Kidney (tissue), 14 donors: ENCODE results near the gene AASDH. TPM values are rescaled to one million over a fixed set of nuclear protein-coding genes. Genes with fewer than 3 reads are reported as not detected.

Experiments used
- DNase-seq, 5 donors: peaks; one replicate each; pipeline ENCODE4 v3.0.0-alpha.2; 2013 to 2020
- FAIRE-seq: peaks from 2 replicates; lab custom pipeline; 2012; peaks lifted over from hg19 to GRCh38; lab: Jason Lieb, UNC
- H3K27ac ChIP-seq, 2 donors: one replicate each; pipeline ENCODE4 v1.7.0; 2013; ENCODE audit warnings: low read depth in 2 of 2, low read length in 2 of 2, inconsistent platforms in 1 of 2
- H3K27me3 ChIP-seq: one replicate; pipeline ENCODE4 v1.7.1; 2013; ENCODE audit warnings: low read length, inconsistent platforms; ENCODE audit not compliant: control insufficient read depth, insufficient read depth
- H3K36me3 ChIP-seq, 3 donors: one replicate each; pipeline versions ENCODE4 v1.7.0 to v1.7.1; 2013; ENCODE audit warnings: low read length in 3 of 3, control low read depth in 1 of 3, inconsistent platforms in 1 of 3; ENCODE audit not compliant: insufficient read depth in 3 of 3, control insufficient read depth in 2 of 3
- H3K4me1 ChIP-seq, 3 donors: one replicate each; pipeline versions ENCODE4 v1.7.0 to v1.7.1; 2013; ENCODE audit warnings: low read length in 3 of 3, inconsistent platforms in 1 of 3, low read depth in 1 of 3; ENCODE audit not compliant: control insufficient read depth in 2 of 3, insufficient read depth in 2 of 3
- H3K4me3 ChIP-seq, 3 donors: one replicate each; pipeline versions ENCODE4 v1.7.0 to v1.8.1; 2013; ENCODE audit warnings: low read length in 3 of 3, control low read depth in 1 of 3, inconsistent platforms in 1 of 3
- H3K9ac ChIP-seq, 3 donors: one replicate each; pipeline versions ENCODE4 v1.7.0 to v1.7.1; 2013; ENCODE audit warnings: low read length in 3 of 3, control low read depth in 1 of 3, inconsistent platforms in 1 of 3
- H3K9me3 ChIP-seq, 3 donors: one replicate each; pipeline versions ENCODE4 v1.7.0 to v1.7.1; 2013; ENCODE audit warnings: low read length in 3 of 3, control low read depth in 1 of 3, inconsistent platforms in 1 of 3; ENCODE audit not compliant: control insufficient read depth in 2 of 3, insufficient read depth in 1 of 3
- CTCF ChIP-seq: IDR thresholded peaks from 3 replicates; pipeline ENCODE4 v1.5.1; 2012; ENCODE audit warnings: mild to moderate bottlenecking, moderate library complexity, borderline replicate concordance; ENCODE audit not compliant: insufficient read depth; ENCODE audit errors: extremely low read depth
- intact Hi-C: fragments of 100-400 bp; cut with DNase I; formaldehyde crosslinking; loops from one replicate; pipeline ENCODE4 v1.11.1; 2022
- polyA plus RNA-seq: library from polyadenylated mRNA; stranded (reverse); fragments of 350-450 nt; fragmentation: Illumina TruSeq; extraction: RNeasy Lipid Tissue Mini Kit (QIAGEN cat#74804); gene quantifications from one replicate; pipeline ENCODE4 v1.2.3, GENCODE V29; 2014; ENCODE audit warnings: low read depth, low replicate concordance; ENCODE audit not compliant: insufficient read depth
- total RNA-seq: library from RNA; stranded (reverse); fragmentation: NEBNext Ultra II Directional; extraction: Animal tissue kit (Norgen Biotek cat#: 25700); gene quantifications from one replicate; pipeline ENCODE4 v1.2.1, GENCODE V29; 2021
- donor health status: control.
- donor health status: control.
- donor health status: control.
- donor health status: control.
- donor health status: control.
- donor health status: DM: yes; HTN: yes; CAD: no.
- donor health status: Normal renal cell carcinoma (clear cell type).

The AASDH gene
- total and polyA plus RNA-seq, 2 donors from 2014 or later: 6.0 to 16.7 TPM

- peaks cover 0 to 3% (median 0%) of the 10 kb centered on the region in 3 donors for H3K4me1 ChIP-seq
- H3K9me3 ChIP-seq: no peaks in the 10 kb centered on the region
- no peak overlapping the region for H3K27ac ChIP-seq
- TF ChIP-seq CTCF: no peak
- no peak overlapping the region for H3K9ac ChIP-seq
- peaks cover 0 to 2% (median 0%) of the 10 kb centered on the region in 3 donors for H3K36me3 ChIP-seq
- H3K27me3 ChIP-seq: no peaks in the 10 kb centered on the region
- DNase-seq: no peak
- no peak for FAIRE-seq
- intact Hi-C loops: no loop called here
- no peak overlapping the region for H3K4me3 ChIP-seq
These were observed 81.9 kb downstream of the AASDH start for GRCh38 chr4:56305390-56305789.

DNA sequence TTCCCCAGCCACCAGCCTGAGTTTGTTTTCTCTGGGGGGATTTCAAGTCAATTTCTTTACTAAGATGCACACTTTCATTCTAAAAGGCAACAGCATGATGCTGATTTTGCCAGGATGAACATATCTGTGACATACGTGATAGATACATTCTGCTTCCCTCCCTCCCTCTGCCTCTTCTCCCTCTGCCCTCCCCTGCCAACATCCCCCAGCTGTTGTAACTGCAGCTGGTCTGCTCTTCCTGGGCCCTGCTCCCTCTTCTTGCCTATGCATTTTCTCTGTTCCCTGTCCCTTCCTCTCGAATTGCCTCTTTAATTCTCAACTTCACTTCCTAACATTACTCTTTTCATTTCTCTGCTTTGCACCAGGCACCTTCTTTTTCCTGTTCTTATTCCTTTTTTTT is 83.4 kb downstream of the AASDH start:
- H3K9ac ChIP-seq: no peak overlapping the region
- intact Hi-C loops: no loop called here
- DNase-seq (no peak), FAIRE-seq (no peak)
- peaks cover 0 to 2% (median 0%) of the 10 kb centered on the region in 3 donors for H3K36me3 ChIP-seq
- no peak overlapping the region for H3K4me3 ChIP-seq
- no peak overlapping the region for H3K27ac ChIP-seq
- no peak for TF ChIP-seq CTCF
- H3K9me3 ChIP-seq: no peaks in the 10 kb centered on the region
- H3K27me3 ChIP-seq: no peaks in the 10 kb centered on the region
- peaks cover 0 to 3% (median 0%) of the 10 kb centered on the region in 3 donors for H3K4me1 ChIP-seq

DNA sequence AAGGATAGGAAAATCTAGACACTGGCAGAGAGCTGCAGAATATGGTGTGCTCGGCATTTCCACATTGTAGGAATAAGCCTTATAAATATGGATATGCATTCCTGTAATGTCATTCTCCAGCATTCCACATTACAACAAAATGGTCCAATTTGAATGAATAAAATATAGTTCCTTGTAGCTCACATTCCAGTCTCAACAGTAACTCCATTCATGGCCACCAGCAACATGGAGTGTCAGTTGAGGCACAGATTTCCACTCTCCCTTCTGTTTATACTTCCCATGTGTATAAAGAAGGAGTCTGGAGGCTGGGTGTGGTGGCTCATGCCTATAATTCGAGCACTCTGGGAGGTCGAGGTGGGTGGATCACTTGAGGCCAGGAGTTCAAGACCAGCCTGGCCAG is 84.5 kb downstream of the AASDH start:
- FAIRE-seq (no peak), DNase-seq (no peak)
- H3K36me3 ChIP-seq: peaks cover 0 to under 1% (median 0%) of the 10 kb centered on the region in 3 donors
- H3K9me3 ChIP-seq: no peaks in the 10 kb centered on the region
- no peak for TF ChIP-seq CTCF
- H3K9ac ChIP-seq: no peak overlapping the region
- H3K27ac ChIP-seq: no peak overlapping the region
- intact Hi-C loops: no loop called here
- no peak overlapping the region for H3K4me3 ChIP-seq
- H3K4me1 ChIP-seq: peaks cover 0 to 3% (median 0%) of the 10 kb centered on the region in 3 donors
- H3K27me3 ChIP-seq: no peaks in the 10 kb centered on the region

- TF ChIP-seq CTCF: no peak
- no peaks in the 10 kb centered on the region for H3K9me3 ChIP-seq
- H3K4me3 ChIP-seq: no peak overlapping the region
- peak in 3 of 5 donors; percentile 49 to 53 (median 49) for DNase-seq
- H3K9ac ChIP-seq: no peak overlapping the region
- H3K27ac ChIP-seq: no peak overlapping the region
- no peaks in the 10 kb centered on the region for H3K27me3 ChIP-seq
- H3K4me1 ChIP-seq: peaks cover 0 to 3% (median 0%) of the 10 kb centered on the region in 3 donors
- no peak for FAIRE-seq
- intact Hi-C loops: no loop called here
- no peaks in the 10 kb centered on the region for H3K36me3 ChIP-seq
These were observed 85.2 kb downstream of the AASDH start for GRCh38 chr4:56301997-56302496.
